Effector CD4-positive, alpha-beta T cell (primary cell): ENCODE measurements around the gene SHB.

Experiments used
- DNase-seq: peaks from one replicate; pipeline ENCODE4 v3.0.0-alpha.2; 2020

The SHB gene

DNA sequence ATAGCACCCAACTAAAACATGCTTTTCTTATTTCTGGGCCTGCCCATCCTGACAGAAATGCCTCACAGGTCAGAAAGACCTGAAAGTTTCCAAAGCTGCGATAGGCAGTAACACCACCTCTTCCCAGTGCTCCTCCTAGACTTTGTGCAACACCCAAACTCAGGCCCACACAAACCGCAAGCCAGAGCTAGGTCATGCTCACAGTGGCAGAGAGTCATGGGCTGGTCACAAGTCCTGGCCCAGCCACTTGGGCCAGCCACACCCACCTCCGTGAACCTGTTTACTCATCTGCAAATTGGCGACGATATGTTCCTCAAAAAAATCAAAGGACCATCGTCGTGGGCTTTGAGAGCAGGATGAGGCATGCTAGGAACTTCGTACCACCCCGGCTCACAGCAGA is 121.0 kb downstream of the SHB start:
- DNase-seq: no peak

DNA sequence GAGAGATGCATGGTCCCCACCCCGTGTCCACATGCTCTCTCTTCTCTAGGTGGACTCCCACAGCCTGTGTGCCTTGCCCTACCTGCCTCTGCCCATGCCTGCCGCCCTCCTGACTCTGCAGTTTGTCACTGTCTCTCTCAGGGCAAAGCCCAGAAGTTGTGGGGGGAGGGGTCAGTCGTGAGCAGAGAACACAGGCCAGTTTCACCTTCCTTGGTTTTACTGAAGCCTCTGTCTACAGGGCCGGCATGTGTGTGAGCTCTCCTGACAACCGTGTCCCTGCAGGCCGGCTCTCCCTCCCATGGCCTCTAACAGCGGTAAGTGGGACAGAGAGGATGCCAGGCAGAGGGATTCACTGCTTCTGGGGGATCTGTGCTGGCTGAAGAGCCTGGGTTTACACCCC is 121.6 kb downstream of the SHB start:
- DNase-seq: no peak

DNA sequence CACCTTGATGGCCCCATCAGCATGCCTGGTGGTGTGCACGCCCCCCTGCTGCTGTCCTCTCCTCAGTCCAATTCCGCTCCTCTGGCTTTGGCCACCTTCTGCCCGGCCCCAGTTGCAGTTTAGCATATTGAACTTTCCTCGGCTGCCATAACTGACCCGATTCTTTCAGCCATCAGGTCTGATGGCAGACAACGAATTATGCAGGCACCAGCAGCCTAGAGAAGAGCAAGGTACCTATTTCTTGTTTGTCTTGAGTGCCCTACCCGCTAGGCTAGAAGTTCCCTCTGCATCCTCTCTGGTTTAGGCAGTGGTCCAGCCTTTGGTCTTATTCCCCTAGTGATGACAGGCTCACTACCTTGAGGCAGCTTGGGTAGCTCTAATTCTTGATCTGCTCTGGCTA is 122.1 kb downstream of the SHB start:
- no peak for DNase-seq

DNA sequence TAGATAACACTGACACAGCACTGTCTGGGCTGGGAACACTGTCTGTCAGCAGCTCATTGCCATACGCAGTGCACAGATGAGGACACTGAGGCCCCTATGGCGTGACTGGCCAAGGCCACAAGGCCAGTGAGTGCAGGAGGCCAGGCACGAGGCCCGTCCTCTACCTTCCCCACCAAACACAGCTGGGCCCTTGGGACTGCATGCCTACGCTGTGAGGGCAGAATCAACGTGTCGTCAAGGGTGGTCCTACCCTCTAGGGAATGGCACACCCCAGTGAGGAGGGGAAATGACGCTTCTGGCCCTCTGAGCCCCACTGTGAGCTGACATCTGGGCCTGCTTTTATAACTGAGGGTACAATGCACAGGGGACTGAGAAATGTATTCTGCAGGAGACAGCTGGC is 123.0 kb downstream of the SHB start:
- DNase-seq: no peak

DNA sequence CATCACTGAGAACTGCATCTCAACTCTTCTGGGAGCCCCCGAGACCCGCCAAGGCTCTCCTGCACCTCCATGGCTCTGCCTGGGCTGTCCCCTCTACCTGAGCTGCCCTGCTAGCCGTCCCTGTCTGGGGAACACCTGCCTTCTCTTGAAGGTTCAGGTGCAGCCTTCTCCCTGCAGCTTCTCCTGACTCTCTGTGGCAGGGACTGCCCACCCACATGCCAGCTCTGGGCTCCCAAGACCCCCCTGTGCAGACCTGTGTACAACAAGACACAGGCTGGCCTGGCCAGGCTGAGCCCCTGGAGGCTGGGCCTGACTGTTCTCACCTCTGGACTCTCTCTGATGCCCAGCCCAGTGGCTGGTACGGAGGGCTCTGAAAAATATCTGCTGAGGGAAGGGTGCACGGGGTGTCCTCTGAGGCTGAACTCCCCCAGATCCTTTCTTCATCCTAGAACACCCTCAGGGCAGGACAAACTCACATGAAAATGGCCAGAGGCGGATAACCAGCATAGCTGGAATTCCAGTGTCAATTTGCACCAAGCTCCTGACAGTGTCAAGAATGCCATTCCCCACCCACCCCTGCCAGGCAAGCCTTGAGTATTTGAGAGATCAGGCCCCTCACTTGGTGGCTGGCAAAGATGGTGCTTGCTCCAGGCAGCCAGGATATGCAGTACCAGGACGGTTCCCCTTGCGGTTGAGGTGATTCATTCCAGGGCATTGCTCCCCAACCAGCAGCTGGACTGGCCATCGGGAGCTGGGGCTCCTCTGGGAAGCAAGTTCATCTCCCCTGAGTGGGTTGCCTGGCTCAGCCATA is 124.2 kb downstream of the SHB start:
- no peak for DNase-seq

DNA sequence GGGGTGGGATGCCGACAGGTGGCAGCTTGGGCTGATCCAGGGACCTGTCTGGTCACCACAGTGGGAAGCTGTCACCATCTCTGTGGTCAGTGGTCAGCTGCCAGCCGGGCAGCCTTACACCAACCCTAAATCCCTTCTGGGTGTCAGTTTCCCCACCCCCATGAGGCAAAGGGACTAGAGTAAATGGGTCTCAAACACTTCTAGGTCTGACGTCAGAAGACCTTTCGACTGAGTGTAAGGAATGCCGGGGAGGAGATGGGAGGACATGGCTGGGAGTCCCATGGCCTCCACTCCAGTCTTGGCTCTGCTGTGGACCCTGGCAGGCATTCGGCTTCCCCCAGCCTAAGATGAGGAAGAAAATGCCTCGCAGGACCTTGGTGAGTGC is 124.8 kb downstream of the SHB start:
- no peak for DNase-seq

DNA sequence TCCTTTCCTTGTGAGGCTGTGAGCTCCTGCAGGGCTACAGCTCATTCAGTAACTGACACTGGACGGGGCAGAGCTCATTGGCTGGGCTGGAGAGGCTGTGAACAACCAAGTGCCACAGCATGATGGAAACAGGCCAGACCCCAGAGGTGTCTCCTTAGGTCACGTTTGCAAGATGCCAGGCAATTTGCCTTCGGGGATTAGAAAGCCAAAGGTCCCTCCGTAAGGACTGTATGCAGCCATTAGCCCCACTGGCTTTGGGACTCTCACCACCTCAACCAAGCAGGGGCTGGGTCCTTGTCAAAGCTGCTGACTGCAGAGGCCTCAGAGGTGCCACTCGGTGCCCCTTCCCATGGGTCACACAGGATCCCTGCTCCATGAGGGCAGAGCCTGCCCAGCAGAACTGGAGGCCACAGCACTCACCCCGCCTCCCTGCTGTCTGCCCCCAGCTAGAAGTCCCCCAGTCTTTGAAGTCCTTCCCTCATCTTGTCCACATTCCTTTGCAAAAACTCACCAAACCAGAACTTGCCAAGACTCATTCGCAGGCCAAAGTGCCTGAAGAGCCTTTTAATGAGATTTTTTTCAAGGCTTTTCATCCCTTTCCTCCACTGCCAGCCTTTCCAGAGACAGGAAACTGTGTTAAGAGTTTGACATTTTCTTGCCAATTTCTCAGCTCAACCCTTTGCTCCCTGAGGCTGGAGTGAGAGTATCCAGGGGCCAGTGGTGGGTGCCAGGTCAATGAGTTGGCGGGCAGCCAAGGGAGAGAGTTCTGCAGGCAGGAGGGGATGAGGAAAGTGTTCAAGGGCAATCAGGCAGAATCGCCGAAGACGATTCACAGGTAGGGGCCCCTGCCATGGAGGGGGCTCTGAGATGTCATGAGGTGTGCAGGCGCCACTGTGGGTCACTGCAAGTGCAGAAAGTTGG is 125.4 kb downstream of the SHB start:
- DNase-seq: no peak

DNA sequence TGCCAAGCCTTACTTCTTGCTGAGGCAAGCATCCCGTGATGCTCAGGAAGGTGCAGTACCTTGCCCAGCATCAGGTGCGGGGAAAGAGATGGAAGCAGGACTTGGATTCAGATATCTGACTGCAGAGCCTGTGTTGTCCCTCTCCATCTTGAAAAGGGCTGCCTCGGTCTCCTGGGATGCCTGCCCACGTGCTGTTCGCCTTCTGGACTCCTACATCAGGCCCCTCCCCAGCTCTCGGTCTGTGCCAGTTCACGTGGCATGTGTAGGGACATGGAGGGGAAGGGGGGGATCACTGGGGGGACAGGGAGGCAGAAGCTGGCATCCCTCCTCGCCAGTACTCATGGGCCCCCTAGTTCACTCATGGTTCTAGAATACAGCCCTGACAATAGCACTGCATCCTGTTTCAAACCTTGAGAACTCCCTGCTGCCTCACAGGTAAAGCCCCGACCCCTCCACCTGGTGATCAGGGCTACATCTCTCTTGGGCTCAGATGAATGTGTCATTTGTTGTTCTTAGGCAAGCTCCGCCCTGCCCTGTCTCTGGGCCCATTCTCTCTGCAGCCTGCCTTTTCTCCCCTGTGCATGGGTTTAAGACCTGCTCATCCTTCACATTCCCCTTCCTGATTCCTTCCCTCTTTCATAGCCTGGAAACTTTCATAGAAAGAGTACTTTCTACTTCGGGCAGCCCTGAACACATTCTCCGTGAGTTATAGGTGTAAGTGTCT is 126.2 kb downstream of the SHB start:
- no peak for DNase-seq

DNA sequence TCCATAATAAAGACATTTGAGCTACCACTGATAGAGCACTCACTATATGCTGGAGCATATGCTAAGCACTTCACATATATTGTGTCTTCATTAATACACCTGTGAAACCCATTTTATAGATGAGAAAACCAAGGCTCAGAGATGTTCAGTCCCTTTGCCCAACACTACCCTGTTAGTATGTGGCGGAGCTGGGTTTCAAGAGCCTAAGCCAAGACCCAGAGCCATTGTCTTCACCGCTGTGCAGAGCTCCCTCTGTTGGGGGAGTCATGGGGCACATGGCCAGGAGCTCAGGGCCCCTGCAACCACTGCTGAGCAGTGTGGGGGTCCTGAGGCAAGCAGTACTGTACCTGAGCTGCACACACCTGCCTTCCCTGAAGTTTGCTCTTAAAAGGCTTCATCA is 127.8 kb downstream of the SHB start:
- DNase-seq: no peak

DNA sequence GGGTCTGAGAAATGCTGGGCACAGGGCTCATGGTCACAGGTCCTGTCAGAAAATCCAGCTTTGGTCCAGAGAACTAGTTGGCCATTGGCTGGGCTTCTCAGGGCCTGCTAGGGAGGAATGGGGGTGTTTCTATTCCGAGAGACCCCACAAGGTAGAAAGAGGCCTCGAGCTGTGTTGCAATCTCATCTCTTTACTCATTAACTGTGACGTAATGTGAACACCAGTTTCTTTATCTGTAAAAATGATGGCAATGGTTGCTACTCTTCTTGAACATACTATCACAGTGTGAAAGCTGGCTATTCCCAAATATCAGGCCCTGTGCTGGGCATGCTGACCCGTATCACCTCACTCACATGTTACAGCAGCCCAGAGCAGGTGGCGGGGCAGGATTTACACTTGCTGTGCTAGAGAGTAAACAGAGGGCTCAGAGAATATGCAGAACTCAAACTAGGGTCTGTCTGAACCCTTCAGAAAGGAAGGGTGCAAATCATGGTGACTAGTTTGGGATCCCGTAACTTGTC is 129.4 kb downstream of the SHB start:
- DNase-seq: no peak

DNA sequence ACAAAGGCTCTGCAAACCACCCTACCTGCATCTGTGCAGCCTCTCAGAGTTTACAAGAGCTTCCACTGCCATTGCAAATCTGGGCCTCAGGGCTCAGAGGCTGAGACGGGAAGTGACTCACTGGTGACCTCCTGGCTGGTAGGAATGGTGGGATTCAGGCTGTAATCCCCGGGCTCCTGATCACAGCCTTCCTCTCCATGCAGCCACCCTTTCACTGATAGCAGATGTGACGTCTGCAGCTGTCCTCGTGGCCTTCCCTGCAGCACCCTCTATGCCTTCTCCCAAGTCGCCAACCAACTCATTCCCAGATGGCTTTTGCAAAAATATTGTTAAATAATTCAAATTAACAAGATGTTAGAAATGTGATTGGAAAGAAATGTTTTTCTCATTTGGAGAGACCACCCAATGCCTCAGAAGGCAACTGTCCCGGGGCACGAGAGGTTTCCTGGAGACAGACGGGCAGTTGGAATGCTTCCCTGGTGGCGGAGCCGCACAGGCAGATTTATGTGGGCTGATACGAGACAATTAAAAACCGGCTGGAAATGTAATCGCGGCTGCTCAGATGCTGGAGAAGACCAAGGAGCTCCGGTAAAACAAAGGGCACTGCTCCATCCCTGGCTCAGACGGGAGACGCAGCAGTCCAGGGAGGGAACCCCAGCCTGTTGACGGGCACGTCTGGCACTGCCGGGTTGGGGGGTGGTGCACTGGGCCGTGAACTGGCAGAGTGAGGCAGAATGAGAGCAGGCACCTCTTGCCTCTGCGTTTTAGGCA is 130.7 kb downstream of the SHB start:
- DNase-seq: no peak

DNA sequence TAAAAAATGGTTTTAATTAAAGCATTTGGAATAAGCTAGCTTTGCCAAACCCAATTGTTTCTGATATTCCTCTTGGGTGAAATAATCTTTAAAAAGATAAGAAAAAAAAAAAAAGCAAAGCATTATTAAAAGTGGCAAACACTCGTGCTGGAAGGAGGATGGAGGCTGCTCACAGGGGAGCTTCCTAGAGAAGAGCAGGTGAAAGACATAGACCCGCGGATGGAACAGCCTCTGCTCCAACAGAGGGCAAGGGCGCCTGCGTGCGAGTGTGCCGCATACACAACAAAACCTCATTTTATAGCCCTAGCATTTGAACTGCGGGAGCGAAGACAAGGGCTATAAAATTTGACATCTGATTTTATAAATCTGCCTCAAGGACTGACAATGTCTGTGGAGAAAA is 131.7 kb downstream of the SHB start:
- DNase-seq: no peak

DNA sequence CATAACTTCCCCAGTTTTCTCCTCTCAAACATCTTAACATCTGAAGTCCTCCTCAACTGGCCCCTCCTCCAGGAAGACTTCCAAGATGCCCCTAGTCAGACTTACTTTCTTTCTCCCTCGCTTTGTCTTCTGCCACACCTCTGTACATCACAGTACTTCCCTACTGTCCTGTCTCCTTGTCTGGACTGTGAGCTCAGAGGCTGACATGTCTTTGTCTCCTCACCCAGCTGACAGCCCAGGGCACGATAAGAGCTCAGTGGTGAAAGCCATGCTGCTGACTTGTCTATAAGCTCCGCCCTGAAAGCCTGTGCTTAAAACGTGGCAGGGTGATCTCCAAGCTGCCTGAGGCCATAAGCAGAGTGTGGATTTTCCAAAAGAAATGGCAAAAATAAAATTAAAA is 132.1 kb downstream of the SHB start:
- DNase-seq: no peak

DNA sequence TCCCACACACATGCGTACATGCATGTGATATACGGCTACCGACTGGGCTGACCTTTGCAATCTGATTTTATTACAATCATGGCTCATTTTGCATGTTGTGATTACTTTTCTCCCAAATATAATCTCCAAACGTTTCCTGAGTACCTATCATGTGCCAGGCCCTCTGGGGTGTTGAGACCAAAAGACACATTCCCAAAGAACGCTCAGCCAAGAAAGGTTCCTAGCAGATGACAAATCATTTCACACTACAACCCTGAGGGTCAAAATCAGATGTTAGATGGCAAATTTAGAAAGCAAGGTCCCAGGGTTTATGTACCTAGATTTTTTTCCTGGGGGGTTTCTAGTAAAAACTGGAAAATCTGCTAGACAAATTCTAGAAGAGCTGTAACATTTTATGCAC is 132.7 kb downstream of the SHB start:
- DNase-seq: no peak

DNA sequence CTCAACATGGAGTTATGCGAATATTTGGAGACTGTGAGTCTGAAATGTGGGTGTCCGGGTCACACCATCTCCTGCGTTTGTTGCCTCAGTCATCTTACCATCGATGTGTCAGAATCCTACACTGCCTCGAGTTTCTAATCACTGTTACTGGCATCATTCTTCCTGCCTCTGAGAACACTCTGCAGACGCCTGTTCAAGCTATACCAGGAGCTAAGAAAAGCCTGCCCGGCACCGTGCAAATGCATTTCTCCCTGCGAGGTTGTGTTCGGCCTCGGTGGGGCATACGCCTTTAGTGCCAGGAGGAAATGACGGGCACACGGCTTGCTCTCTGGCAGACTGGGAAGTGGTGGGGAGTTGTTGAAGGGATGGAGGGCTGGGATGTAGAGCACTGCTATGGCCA is 133.9 kb downstream of the SHB start:
- DNase-seq: no peak

DNA sequence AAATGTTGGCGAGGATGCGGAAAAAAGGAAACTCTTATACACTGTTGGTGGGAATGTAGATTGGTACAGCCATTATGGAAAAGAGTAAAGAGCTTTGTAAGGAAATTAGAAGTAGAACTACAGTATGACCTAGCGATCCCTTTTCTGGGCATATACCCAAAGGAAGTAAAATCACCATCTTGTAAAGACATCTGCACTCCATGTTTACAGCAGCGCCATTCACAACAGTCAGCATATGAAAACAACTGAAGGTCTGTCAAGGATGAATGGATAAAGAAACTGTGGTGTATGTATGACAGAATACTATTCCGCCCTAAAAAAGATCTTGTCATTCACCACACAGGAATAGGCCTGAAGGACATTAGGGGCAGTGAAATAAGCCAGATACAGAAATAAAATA is 137.4 kb downstream of the SHB start:
- DNase-seq: no peak

DNA sequence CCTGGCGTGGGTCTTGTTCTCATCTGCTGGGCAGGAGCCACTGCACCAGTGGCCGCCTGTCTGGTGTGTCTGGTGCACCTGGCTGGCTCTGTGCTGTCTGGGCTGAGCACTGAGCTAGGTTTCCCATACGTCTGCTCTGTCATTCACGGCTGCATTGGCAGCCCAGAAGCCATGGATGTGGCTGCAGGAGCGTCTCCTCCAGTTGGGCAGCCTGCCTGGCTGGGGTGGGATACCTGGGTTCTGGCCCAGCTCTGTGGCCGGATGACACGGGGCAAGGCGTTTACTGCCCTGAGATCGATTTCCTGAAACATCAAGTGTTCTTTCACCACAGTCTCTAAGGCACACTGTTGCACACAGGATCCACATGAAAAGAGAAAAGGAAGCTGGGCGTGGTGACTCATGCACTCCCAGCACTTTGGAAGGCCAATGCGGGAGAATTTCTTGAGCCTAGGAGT is 139.6 kb downstream of the SHB start:
- DNase-seq: no peak

DNA sequence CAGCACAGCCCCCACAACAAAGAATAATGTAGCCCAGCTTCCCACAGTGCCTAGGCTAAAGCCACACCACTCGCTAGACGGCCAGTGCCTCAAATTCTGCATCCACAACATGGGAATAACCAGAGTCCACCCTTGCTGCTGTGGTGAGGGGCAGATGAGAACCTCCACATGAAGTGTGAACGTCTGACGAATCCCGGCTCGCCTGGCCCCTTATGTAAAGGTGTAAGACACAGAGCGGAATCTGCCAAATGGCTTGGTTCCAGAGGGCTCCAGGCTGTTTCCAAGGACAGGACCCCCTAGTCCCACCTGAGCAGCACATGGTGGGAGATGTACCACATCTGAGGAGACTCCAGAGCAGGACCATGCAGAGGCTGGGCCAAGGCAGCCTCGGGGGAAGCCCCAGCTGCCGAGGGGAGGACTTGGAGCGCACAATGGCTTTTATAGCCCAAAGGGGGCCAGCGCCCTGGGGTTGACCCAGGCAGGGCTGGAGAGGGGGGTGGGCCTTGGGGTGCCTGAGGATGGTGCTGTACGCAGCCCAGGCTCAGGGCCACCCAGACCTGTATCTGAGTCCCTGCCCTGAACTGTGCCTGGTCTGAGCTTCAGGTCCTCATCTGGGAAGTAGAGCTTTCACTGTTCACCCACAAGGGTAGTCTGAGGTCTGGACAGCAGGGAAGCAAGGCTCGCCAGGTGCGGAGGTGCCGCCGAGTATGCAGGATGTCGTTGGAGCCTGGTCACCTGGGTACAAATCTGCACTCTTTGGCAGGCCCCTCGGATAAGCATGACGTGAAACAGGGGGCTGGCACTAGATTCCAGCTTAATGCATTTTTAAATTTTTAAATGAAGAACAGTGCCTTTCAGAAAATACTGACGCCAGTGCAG is 140.2 kb downstream of the SHB start:
- no peak for DNase-seq

DNA sequence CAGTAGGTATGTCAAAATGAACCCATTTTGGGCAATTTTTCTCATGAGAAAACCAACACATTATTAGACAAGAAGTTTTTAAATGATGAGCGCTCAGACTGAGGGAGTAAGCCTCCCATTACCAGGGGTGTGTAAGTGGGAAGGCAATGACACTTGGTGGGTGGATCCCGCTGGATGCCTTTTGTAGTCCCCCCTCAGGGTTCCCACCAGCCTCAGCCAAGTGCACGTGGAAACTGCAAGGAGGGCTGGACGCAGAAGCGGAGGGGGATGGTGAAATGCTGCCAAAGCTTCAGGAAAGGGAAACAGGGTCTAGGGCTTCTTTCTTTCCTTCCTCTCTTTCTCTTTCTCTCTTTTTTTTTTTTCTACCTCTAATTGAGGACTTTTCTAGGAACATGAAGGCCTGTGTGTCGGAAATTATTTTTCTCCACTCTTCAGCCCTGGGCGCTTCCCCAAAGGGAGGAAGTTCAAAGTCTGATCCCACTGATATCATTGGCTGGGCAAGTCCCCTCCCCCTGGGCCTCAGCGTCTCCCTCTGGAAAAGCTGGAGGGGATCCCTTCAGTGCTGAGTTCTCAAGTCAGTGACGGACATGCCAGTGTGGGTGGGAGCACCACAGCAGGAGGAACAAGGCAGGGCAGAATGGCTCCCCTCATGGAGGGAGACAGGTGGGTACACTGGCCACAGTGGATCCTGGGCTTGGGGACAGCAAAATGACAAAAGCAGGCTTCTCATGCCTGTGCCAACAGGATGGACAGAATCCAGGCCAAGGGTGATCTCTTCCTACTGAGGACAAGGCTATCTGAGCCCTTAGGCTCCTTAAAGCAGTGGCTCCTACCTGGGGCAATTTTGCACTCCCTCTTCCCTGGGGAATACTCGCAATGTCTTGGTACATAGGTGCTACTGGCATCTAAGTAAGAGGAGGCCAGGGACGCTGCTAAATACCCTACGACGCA is 141.2 kb downstream of the SHB start:
- no peak for DNase-seq

DNA sequence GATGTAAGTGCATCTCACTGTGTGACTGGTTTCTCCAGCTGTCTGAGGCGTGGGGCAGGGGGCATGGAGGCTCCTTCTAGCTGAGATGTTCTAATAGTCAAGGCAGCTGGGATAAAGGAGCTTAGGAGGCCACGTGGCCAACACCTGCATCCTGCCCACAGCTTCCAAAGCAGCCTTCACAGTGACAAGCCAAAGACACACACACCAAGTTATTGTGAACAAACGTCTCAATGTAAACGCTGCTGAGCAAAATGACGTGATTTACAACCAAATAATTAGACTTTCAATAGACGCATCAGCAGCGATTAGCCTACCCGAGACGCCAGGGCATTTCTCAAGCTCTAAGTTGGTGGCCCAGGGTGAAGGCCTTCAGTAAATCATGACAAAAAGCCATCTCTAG is 141.9 kb downstream of the SHB start:
- no peak for DNase-seq
